AG04450 (cell line): ENCODE measurements around the gene CD55. TPM values are rescaled to one million over a fixed set of nuclear protein-coding genes. Genes with fewer than 3 reads are reported as not detected.

ENCODE experiments used
- CTCF ChIA-PET: fragments of 300-600, 350-600 bp; formaldehyde crosslinking; extraction: SDS; loops from one replicate; lab custom pipeline; 2022; ENCODE audit warnings: antibody characterized with exemption, inconsistent platforms; lab: Charles Lee
- POLR2A ChIA-PET: fragments of 350-600 bp; formaldehyde crosslinking; extraction: SDS; loops from one replicate; lab custom pipeline; 2021; ENCODE audit warnings: antibody characterized with exemption, inconsistent platforms; lab: Yijun Ruan, JAX
- DNase-seq: peaks from one replicate; pipeline ENCODE4 v3.0.0-alpha.2; 2011; ENCODE audit warnings: low read depth, low spot score
- H3K27ac ChIP-seq: one replicate; pipeline ENCODE4 v1.5.1; 2012; ENCODE audit warnings: low read depth, low read length, control low read depth
- H3K27me3 ChIP-seq: one replicate; pipeline ENCODE4 v1.6.0; 2012; ENCODE audit warnings: low read length; ENCODE audit not compliant: control insufficient read depth, insufficient read depth
- H3K4me3 ChIP-seq: 2 replicates; pipeline ENCODE4 v1.5.1; 2011; ENCODE audit warnings: mild to moderate bottlenecking, low read depth, low read length, control low read depth
- H3K9me3 ChIP-seq: 2 replicates; pipeline ENCODE4 v1.5.1; 2012; ENCODE audit warnings: low read length; ENCODE audit not compliant: control insufficient read depth, insufficient read depth
- polyA plus RNA-seq: library from polyadenylated mRNA; depleted of rRNA; stranded (reverse); fragments of >200 nt; gene quantifications from 2 replicates; pipeline ENCODE4 v1.2.3, GENCODE V29; 2011
- TF ChIP-seq, protein P1 (sequence below): IDR thresholded peaks from 2 replicates; pipeline ENCODE4 v1.5.1; 2011; ENCODE audit warnings: low read depth, low read length, control low read depth, inconsistent platforms

CD55 gene
- polyA plus RNA-seq, 1 experiment: 88.3 TPM

- Histone ChIP-seq H3K27ac (no peak overlapping the region), H3K9me3 (no peaks in the 10 kb centered on the region), H3K4me3 (no peak overlapping the region), H3K27me3 (no peaks in the 10 kb centered on the region)
- TF ChIP-seq, protein P1, sequence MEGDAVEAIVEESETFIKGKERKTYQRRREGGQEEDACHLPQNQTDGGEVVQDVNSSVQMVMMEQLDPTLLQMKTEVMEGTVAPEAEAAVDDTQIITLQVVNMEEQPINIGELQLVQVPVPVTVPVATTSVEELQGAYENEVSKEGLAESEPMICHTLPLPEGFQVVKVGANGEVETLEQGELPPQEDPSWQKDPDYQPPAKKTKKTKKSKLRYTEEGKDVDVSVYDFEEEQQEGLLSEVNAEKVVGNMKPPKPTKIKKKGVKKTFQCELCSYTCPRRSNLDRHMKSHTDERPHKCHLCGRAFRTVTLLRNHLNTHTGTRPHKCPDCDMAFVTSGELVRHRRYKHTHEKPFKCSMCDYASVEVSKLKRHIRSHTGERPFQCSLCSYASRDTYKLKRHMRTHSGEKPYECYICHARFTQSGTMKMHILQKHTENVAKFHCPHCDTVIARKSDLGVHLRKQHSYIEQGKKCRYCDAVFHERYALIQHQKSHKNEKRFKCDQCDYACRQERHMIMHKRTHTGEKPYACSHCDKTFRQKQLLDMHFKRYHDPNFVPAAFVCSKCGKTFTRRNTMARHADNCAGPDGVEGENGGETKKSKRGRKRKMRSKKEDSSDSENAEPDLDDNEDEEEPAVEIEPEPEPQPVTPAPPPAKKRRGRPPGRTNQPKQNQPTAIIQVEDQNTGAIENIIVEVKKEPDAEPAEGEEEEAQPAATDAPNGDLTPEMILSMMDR: no peak
- CTCF ChIA-PET: no interaction called here
- POLR2A ChIA-PET: no interaction called here
- DNase-seq: no peak
Measured at GRCh38 chr1:207315435-207315834, 6.0 kb upstream of the CD55 start.

DNA sequence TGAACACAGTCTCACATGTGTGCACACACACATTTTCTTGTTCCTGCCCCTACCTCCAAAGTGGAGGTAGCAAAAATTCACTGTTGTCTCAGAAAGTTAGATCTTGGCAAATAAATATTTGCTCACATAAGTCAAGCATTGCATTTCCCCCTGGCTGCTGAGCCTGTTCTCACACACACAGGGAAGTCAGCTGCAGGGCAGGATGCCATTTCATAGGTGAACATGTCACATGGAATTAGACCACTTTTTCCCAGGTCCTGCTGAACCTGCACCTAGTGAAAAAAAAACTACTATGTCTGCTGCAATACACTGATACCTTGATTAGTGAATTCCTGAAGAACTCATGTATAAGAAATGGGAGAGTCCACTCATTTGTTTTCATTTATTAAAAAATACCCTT, 5.3 kb upstream of the CD55 start:
- no peak for DNase-seq
- ChIA-PET POLR2A (no interaction called here), CTCF (interaction anchor here (0.6 kb wide), 1 partner anchor 41 kb away, joined by 3 read pairs; no protein-coding TSS in a partner anchor)
- H3K9me3 ChIP-seq: no peaks in the 10 kb centered on the region; the same call in 1 of the 2 replicates
- no peak overlapping the region for H3K27ac ChIP-seq
- TF ChIP-seq, protein P1: no peak
- H3K27me3 ChIP-seq: no peaks in the 10 kb centered on the region
- H3K4me3 ChIP-seq: no peak overlapping the region

GRCh38 chr1:207316622-207317391, 4.7 kb upstream of the CD55 start:
- POLR2A ChIA-PET: no interaction called here
- no peak for DNase-seq
- H3K27me3 ChIP-seq: no peaks in the 10 kb centered on the region
- no peak overlapping the region for H3K4me3 ChIP-seq
- H3K9me3 ChIP-seq: no peaks in the 10 kb centered on the region; the same call in 1 of the 2 replicates
- no peak overlapping the region for H3K27ac ChIP-seq
- TF ChIP-seq, protein P1: no peak
- CTCF ChIA-PET: interaction anchor here (0.6 kb wide), 1 partner anchor 54 kb away, joined by 4 read pairs; no protein-coding TSS in a partner anchor

GRCh38 chr1:207317561-207317960, 3.9 kb upstream of the CD55 start:
- TF ChIP-seq, protein P1: no peak
- Histone ChIP-seq H3K27me3 (no peaks in the 10 kb centered on the region), H3K4me3 (no peak overlapping the region), H3K9me3 (no peaks in the 10 kb centered on the region; the same call in 1 of the 2 replicates), H3K27ac (no peak overlapping the region)
- POLR2A ChIA-PET: no interaction called here
- DNase-seq: no peak
- CTCF ChIA-PET: interaction anchor here (0.6 kb wide), 1 partner anchor 55 kb away, joined by 4 read pairs; no protein-coding TSS in a partner anchor

DNA sequence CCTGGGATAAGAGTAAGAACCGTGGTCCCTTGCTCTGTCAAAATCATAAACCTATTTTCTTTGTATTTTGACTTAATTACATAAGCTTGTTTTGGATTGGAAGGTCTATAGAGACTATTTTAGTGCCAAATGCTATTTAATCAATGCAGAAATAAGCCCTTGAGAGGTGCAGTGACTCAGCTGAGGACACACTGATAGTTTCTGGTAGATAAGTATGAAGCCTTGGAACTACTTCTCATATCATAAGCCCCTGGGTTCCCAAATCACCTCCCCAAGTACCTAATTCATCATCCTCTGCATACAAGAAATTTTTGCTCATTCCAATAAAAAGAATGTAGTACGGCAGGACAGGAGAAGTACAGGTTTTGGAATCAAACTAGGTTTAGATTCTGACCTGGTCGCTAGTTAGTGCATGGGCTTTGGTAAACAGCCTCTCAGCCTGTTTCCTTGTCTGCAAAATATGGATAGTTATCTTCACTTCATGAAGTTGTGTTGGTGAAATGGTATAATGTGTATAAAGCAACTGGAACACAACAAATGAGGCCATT, 3.3 kb upstream of the CD55 start:
- no peak for DNase-seq
- no peak overlapping the region for H3K27ac ChIP-seq
- TF ChIP-seq, protein P1: no peak
- H3K4me3 ChIP-seq: no peak overlapping the region
- CTCF ChIA-PET: interaction anchor here (1.2 kb wide), 1 partner anchor 87 kb away, joined by 3 read pairs; no protein-coding TSS in a partner anchor
- no peaks in the 10 kb centered on the region for H3K27me3 ChIP-seq
- H3K9me3 ChIP-seq: no peaks in the 10 kb centered on the region; the same call in 1 of the 2 replicates
- POLR2A ChIA-PET: no interaction called here
